GM12878 (cell line): ENCODE measurements around the gene PPP2R2B. TPM values are rescaled to one million over a fixed set of nuclear protein-coding genes. Genes with fewer than 3 reads are reported as not detected.

ENCODE experiments used
- ATAC-seq: fragments of 200-7000 bp; cut with Tn5 transposase; 3 replicates; pipeline ENCODE4 v1.9.1; 2020; ENCODE audit warnings: mild to moderate bottlenecking, moderate library complexity
- BruUV-seq: library from RNA; stranded (reverse); fragments of 400-500 nt; replicated peaks from 2 replicates; lab custom pipeline; 2021; lab: Mats Ljungman, UMichigan
- CTCF ChIA-PET: fragments of 300-600 bp; sonication (Branson Sonifier 250); formaldehyde crosslinking; extraction: SDS; loops from one replicate; lab custom pipeline; 2021; ENCODE audit warnings: inconsistent platforms; lab: Yijun Ruan, JAX
- POLR2A ChIA-PET: fragments of 350-600 bp; formaldehyde crosslinking; extraction: SDS; loops from one replicate; lab custom pipeline; 2021; ENCODE audit warnings: inconsistent platforms; lab: Charles Lee
- RAD21 ChIA-PET: fragments of 300-600 bp; sonication (Branson Sonifier 250); formaldehyde crosslinking; loops from one replicate; lab custom pipeline; 2023; ENCODE audit warnings: antibody characterized with exemption; ENCODE audit not compliant: unreplicated experiment; lab: Charles Lee
- SMC1A ChIA-PET: fragments of 300-600 bp; sonication (Branson Sonifier 250); formaldehyde crosslinking; loops from one replicate; lab custom pipeline; 2023; ENCODE audit not compliant: unreplicated experiment, uncharacterized antibody; lab: Charles Lee
- DNase-seq: peaks from one replicate; pipeline ENCODE4 v3.0.0-alpha.2; 2011; ENCODE audit warnings: low read depth, low spot score
- FAIRE-seq: peaks from 3 replicates; lab custom pipeline; 2011; peaks lifted over from hg19 to GRCh38; lab: Jason Lieb, UNC
- H2AFZ ChIP-seq: 2 replicates; pipeline ENCODE4 v1.6.0; 2011; ENCODE audit warnings: low read depth, low read length, control low read depth; ENCODE audit not compliant: control insufficient read depth
- H3K27ac ChIP-seq: 2 replicates; pipeline ENCODE4 v1.5.1; 2011; ENCODE audit warnings: control low read depth; ENCODE audit not compliant: control insufficient read depth, insufficient read depth
- H3K27me3 ChIP-seq, 2 experiments: replicated peaks in 1 of 2; 2 replicates each; pipeline versions ENCODE4 v1.6.0 to v1.6.1; 2011; ENCODE audit warnings: low read length in 1 of 2; ENCODE audit not compliant: control insufficient read depth in 2 of 2, insufficient read depth in 2 of 2
- H3K36me3 ChIP-seq, 2 experiments: 2 replicates each; pipeline ENCODE4 v1.5.1; 2011; ENCODE audit warnings: low read length in 1 of 2; ENCODE audit not compliant: control insufficient read depth in 2 of 2, insufficient read depth in 2 of 2
- H3K4me1 ChIP-seq: 2 replicates; pipeline ENCODE4 v1.6.1; 2011; ENCODE audit warnings: mild to moderate bottlenecking, low read length, moderate library complexity, mixed read lengths; ENCODE audit not compliant: control insufficient read depth, insufficient read depth
- H3K4me2 ChIP-seq: 2 replicates; pipeline ENCODE4 v1.6.0; 2011; ENCODE audit warnings: control low read depth; ENCODE audit not compliant: control insufficient read depth, insufficient read depth
- H3K4me3 ChIP-seq: fragments of 200-600 bp; sonication (generic); 2 replicates; pipeline ENCODE4 v1.5.1; 2016
- H3K79me2 ChIP-seq: 2 replicates; pipeline ENCODE4 v1.6.0; 2011; ENCODE audit warnings: low read length; ENCODE audit not compliant: control insufficient read depth, insufficient read depth
- H3K9ac ChIP-seq: 2 replicates; pipeline ENCODE4 v1.8.0; 2011; ENCODE audit warnings: low read length, control low read depth, mixed read lengths; ENCODE audit not compliant: control insufficient read depth, insufficient read depth
- H3K9me3 ChIP-seq: replicated peaks from 3 replicates; pipeline ENCODE4 v1.5.1; 2011; ENCODE audit warnings: mild to moderate bottlenecking, low read length; ENCODE audit not compliant: control insufficient read depth, insufficient read depth
- H4K20me1 ChIP-seq: 2 replicates; pipeline ENCODE4 v1.6.0; 2011; ENCODE audit not compliant: control insufficient read depth, insufficient read depth
- CEBPB ChIP-seq, 2 experiments: fragments of 150-350 bp in 1 of 2; IDR thresholded peaks; 2 replicates each; pipeline ENCODE4 v1.6.1; 2012 to 2014; ENCODE audit warnings: low read depth in 2 of 2, low read length in 2 of 2, borderline replicate concordance in 1 of 2, inconsistent platforms in 1 of 2
- ETV6 ChIP-seq, 2 experiments: fragments of 450-650 bp in 1 of 2; IDR thresholded peaks in 1 of 2; conservative IDR thresholded peaks in 1 of 2; 2 replicates each; pipeline ENCODE4 v1.6.1; 2014; ENCODE audit warnings: antibody characterized with exemption in 1 of 2, borderline replicate concordance in 1 of 2, low read depth in 1 of 2, mild to moderate bottlenecking in 1 of 2, moderate library complexity in 1 of 2
- NR2F1 ChIP-seq: fragments of 450-650 bp; conservative IDR thresholded peaks from 2 replicates; pipeline ENCODE4 v1.6.1; 2017; ENCODE audit warnings: mild to moderate bottlenecking
- POU2F2 ChIP-seq: IDR thresholded peaks from 3 replicates; pipeline ENCODE4 v1.6.1; 2011; ENCODE audit warnings: low read depth, mild to moderate bottlenecking, low read length, borderline replicate concordance
- RUNX3 ChIP-seq: IDR thresholded peaks from 2 replicates; pipeline ENCODE4 v1.6.1; 2012; ENCODE audit warnings: low read length, inconsistent platforms
- SMARCA5 ChIP-seq: fragments of 450-650 bp; IDR thresholded peaks from 2 replicates; pipeline ENCODE4 v1.6.1; 2017; ENCODE audit warnings: mild to moderate bottlenecking
- YBX1 ChIP-seq: fragments of 450-650 bp; IDR thresholded peaks from 2 replicates; pipeline ENCODE4 v1.6.1; 2016; ENCODE audit warnings: antibody characterized with exemption
- ZNF217 ChIP-seq: fragments of 450-650 bp; IDR thresholded peaks from 2 replicates; pipeline ENCODE4 v1.6.1; 2017; ENCODE audit warnings: antibody characterized with exemption, mild to moderate bottlenecking
- WGBS: methylation state at CpG from one replicate; pipeline ENCODE4 v1.1.6; 2016; ENCODE audit warnings: low lambda C conversion rate; ENCODE audit not compliant: insufficient replicate concordance, insufficient coverage; ENCODE audit errors: missing lambda C conversion rate; 5-methylcytosine and 5-hydroxymethylcytosine counted together
- in situ Hi-C: fragments of 300-500 bp; cut with MboI; formaldehyde crosslinking; loops from 9 replicates; pipeline ENCODE4 v1.14.3; 2018; ENCODE audit warnings: mixed read lengths
- intact Hi-C: fragments of 100-400 bp; cut with micrococcal nuclease; formaldehyde crosslinking; loops from one replicate; pipeline ENCODE4 v1.14.2; 2022; ENCODE audit not compliant: unreplicated experiment
- polyA plus RNA-seq, 11 experiments: library from polyadenylated mRNA; depleted of rRNA in 4 of 11; unstranded in 6 of 11; stranded (reverse) in 5 of 11; fragments of >200 nt; fragmentation: Nextera tagmentation in 4 of 11; fragmentation: Illumina TruSeq in 1 of 11; extraction: Ambion mirVana in 4 of 11; extraction: Trizol in 1 of 11; gene quantifications; 1 replicate in 1 of 11; 2 replicates in 10 of 11; pipeline versions ENCODE4 v1.2.1 to v1.2.3, GENCODE V29; 2011 to 2016; ENCODE audit warnings: inconsistent platforms in 2 of 11, missing spikeins in 2 of 11, low read depth in 1 of 11
- total RNA-seq, 4 experiments: library from RNA; depleted of rRNA in 3 of 4; stranded (reverse); fragments of >200 nt in 3 of 4; fragmentation: Illumina TruSeq in 1 of 4; extraction: Trizol in 1 of 4; gene quantifications; 2 replicates each; pipeline versions ENCODE4 v1.2.1 to v1.2.3, GENCODE V29; 2013 to 2021
- TF ChIP-seq, protein P1 (sequence below): fragments of 450-650 bp; IDR thresholded peaks from 2 replicates; pipeline ENCODE4 v1.6.1; 2017; ENCODE audit warnings: borderline replicate concordance

PPP2R2B gene
- total and polyA plus RNA-seq, 10 of the 15 experiments (the other 5 are each of a cell fraction or from before 2014, with no cell fraction given), result not detected

DNA sequence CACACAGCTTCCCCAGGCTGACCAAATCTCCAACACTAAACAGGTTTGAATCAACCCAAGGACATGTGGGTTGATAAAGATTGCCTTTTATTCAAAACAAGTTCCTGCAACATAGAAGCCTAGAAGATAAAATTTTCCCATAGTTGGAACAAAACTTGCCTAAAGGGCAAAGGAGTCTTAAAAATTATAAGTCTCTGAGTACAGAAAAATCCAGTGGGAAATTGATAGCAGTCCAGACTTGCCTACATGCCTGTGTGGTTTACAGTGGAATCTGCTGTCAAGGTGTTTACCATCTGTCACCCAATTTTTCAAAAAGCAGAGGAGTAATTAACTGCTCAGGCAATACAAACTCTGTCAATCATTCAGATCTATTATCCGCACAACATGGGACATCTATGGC is 168.2 kb downstream of the PPP2R2B start (continued):
- no peak for TF ChIP-seq SMARCA5
- TF ChIP-seq ETV6 (conservative IDR thresholded peaks at IDR 0.05 in 1 of 2, IDR thresholded peaks at IDR 0.05 in 1 of 2; ENCODE audit: borderline replicate concordance in 1 of 2, low read depth in 1 of 2), result no peak
- no peak for TF ChIP-seq POU2F2
- TF ChIP-seq NR2F1, result no peak
- TF ChIP-seq RUNX3, result no peak
- TF ChIP-seq, protein P1, sequence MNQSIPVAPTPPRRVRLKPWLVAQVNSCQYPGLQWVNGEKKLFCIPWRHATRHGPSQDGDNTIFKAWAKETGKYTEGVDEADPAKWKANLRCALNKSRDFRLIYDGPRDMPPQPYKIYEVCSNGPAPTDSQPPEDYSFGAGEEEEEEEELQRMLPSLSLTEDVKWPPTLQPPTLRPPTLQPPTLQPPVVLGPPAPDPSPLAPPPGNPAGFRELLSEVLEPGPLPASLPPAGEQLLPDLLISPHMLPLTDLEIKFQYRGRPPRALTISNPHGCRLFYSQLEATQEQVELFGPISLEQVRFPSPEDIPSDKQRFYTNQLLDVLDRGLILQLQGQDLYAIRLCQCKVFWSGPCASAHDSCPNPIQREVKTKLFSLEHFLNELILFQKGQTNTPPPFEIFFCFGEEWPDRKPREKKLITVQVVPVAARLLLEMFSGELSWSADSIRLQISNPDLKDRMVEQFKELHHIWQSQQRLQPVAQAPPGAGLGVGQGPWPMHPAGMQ, result no peak
- no peak for TF ChIP-seq ZNF217

- Histone ChIP-seq H3K9me3 (no peaks in the 10 kb centered on the region), H3K4me1 (no peaks in the 10 kb centered on the region)
- no peak for ATAC-seq
- TF ChIP-seq CEBPB (IDR thresholded peaks at IDR 0.05; ENCODE audit: borderline replicate concordance in 1 of 2, low read depth in 2 of 2, low read length in 2 of 2) (no peak), YBX1 (no peak)
- TF ChIP-seq, all 136 proteins: peak for 0
- Histone ChIP-seq H3K27me3 (no peaks in the 10 kb centered on the region), H2AFZ (no peak overlapping the region), H3K9ac (no peak overlapping the region), H3K27ac (no peak overlapping the region), H3K4me2 (no peak overlapping the region), H3K36me3 (no peaks in the 10 kb centered on the region), H4K20me1 (no peaks in the 10 kb centered on the region), H3K79me2 (no peaks in the 10 kb centered on the region), H3K4me3 (no peak overlapping the region)
- DNase-seq (no peak), FAIRE-seq (no peak)
- intact Hi-C loops, result no loop called here
- CTCF ChIA-PET, result no interaction called here
- RAD21 ChIA-PET, result no interaction called here
- SMC1A ChIA-PET, result interaction anchor here (0.9 kb wide), 1 partner anchor 13 kb away, joined by 3 read pairs; no protein-coding TSS in a partner anchor
- WGBS, result 24% methylated on average over 6 of the region's 6 CpGs
- no TSS peak for BruUV-seq
- POLR2A ChIA-PET, result no interaction called here
- in situ Hi-C loops, result no loop called here
These were observed 171.2 kb downstream of the PPP2R2B start for GRCh38 chr5:146707316-146707715.
